ENCODE data around the gene SLC6A3. TPM values are rescaled to one million over a fixed set of nuclear protein-coding genes. Genes with fewer than 3 reads are reported as not detected.
A peak's percentile ranks its signal among the peaks of the same experiment; 100 is the strongest.

The SLC6A3 gene
- total RNA-seq, 1 experiment from 2014 or later: not detected

DNA sequence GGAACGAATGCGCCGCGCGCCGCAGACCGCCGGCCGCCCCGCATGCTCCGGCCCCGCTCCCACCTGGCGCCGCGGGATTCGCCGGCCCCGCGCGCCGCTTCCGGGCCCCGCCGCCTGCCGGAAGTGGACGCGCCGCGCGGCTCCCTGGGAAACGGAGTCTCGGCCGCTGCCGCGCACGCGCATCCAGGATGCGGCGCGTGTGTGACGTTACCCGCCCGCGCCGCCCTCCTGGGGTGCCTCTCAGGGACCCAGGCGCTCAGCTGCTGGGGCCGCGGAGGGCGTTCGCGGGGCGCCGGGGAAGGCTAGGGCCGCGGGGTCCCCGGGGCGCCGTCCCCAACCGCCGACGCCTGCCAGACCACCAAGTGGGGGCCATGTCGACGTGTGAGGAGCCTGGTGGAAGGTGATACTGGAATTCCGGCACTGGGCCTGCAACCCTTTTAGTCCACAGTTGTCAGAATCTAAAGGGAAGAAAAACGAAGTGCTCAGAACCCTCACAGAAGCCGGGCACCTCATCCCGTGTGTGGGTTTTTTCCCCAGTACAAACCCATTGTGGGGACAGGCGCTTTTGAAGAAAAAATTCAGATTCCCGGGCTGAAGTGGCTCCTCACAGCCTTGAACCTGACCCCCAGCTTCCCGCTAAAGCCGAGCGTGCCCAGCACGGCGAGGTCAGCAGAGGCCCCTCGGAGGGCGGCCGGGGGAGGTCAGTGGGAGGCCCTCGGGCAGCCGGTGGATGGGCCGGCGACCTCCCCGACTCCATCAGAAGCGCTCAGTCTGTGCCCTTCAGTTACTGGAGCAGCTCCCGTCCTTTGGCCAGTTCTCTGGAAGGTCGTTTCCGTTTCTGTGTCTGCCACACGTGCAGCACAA lies 100.0 kb downstream of the SLC6A3 start, which contains the start of gene CLPTM1L:
CLPTM1L (minus strand) TSS at position 125 of the 864 bp plus-strand sequence. CDS start 258 bp downstream, outside the sequence.
- Mint-ChIP-seq H3K27ac (ENCODE audit: unreplicated experiment) (peak within 1 kb of the TSS; percentile 66), H3K36me3 (ENCODE audit: insufficient read depth, unreplicated experiment) (peaks cover 56% of the 10 kb centered on the region), H3K4me1 (ENCODE audit: low read depth, unreplicated experiment) (peaks cover 16% of the 10 kb centered on the region), H3K27me3 (ENCODE audit: unreplicated experiment) (peaks cover 18% of the 10 kb centered on the region), H3K4me3 (ENCODE audit: low read depth, unreplicated experiment) (peak within 1 kb of the TSS; percentile 79), H3K9me3 (ENCODE audit: low read depth, unreplicated experiment) (no peaks in the 10 kb centered on the region)
- intact Hi-C loops (cut with micrococcal nuclease; ENCODE audit: unreplicated experiment): loop anchor here (10.0 kb wide), 1 partner anchor 300 kb away; no protein-coding TSS in a partner anchor
- TSS peak; percentile 61 for BruUV-seq (replicated peaks)
- CTCF ChIA-PET: no interaction called here
- DNase-seq: peak; percentile 90
- TF ChIP-seq, protein P1, sequence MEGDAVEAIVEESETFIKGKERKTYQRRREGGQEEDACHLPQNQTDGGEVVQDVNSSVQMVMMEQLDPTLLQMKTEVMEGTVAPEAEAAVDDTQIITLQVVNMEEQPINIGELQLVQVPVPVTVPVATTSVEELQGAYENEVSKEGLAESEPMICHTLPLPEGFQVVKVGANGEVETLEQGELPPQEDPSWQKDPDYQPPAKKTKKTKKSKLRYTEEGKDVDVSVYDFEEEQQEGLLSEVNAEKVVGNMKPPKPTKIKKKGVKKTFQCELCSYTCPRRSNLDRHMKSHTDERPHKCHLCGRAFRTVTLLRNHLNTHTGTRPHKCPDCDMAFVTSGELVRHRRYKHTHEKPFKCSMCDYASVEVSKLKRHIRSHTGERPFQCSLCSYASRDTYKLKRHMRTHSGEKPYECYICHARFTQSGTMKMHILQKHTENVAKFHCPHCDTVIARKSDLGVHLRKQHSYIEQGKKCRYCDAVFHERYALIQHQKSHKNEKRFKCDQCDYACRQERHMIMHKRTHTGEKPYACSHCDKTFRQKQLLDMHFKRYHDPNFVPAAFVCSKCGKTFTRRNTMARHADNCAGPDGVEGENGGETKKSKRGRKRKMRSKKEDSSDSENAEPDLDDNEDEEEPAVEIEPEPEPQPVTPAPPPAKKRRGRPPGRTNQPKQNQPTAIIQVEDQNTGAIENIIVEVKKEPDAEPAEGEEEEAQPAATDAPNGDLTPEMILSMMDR (IDR thresholded peaks at IDR 0.05; ENCODE audit: unreplicated experiment): no peak

DNA sequence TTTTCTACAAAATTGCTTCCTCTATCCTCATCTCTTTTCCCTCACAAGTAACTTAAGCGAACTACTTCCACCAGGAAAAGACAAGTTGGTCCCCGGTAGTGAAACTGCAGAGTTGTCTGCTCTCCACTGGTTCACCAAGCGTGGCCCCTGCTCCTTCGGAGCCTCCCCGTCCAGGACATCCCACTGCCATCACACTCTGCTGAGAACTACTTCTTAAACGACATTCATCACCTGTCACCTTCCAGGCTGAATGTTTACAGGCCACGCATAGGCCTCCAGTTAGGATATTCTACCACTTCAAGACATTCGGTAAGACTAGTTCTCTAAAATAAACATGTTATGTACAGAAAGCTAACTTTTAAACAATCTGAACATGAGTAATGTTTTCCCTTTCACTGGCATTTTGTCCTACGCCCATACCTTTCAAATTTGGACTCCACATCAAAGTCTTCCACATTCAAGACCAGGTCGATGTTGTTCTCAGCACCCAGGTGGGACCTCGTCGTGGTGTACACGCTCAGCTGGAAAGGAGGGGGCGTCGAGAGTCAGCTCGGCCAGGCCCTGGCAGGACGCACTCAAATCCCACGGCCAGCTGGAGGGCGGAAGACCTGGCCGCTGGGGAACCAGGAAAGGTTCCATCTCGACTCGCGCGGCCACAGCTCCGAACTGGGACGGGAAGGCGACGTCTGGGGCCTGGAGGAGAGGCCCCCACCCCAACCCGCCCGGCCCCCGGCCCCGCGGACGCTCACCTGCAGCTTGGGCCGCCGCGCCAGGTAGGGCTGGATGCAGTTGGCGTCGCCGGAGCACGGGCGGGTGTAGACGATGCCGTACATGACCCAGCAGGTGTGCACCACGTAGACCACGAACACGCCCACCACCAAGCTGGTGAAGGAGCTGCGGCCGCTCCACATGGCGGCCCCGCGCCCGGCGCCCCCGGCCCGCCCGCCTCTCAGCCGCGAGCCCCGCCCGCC lies 101.0 kb downstream of the SLC6A3 start:
- peak; percentile 11 for DNase-seq
- TF ChIP-seq, protein P1 (IDR thresholded peaks at IDR 0.05; ENCODE audit: unreplicated experiment): no peak
- H3K4me3 Mint-ChIP-seq (ENCODE audit: low read depth, unreplicated experiment): peak overlapping the region; percentile 79
- H3K27me3 Mint-ChIP-seq (ENCODE audit: unreplicated experiment): peaks cover 8% of the 10 kb centered on the region
- peak overlapping the region; percentile 66 for H3K27ac Mint-ChIP-seq (ENCODE audit: unreplicated experiment)
- TSS peak; percentile 77 for BruUV-seq (replicated peaks)
- intact Hi-C loops (cut with micrococcal nuclease; ENCODE audit: unreplicated experiment): loop anchor here (10.0 kb wide), 1 partner anchor 301 kb away; no protein-coding TSS in a partner anchor
- peaks cover 59% of the 10 kb centered on the region for H3K36me3 Mint-ChIP-seq (ENCODE audit: insufficient read depth, unreplicated experiment)
- CTCF ChIA-PET: interaction anchor here (0.7 kb wide), 1 partner anchor 299 kb away, joined by 3 read pairs; no protein-coding TSS in a partner anchor
- H3K4me1 Mint-ChIP-seq (ENCODE audit: low read depth, unreplicated experiment): peaks cover 16% of the 10 kb centered on the region
- H3K9me3 Mint-ChIP-seq (ENCODE audit: low read depth, unreplicated experiment): no peaks in the 10 kb centered on the region

DNA sequence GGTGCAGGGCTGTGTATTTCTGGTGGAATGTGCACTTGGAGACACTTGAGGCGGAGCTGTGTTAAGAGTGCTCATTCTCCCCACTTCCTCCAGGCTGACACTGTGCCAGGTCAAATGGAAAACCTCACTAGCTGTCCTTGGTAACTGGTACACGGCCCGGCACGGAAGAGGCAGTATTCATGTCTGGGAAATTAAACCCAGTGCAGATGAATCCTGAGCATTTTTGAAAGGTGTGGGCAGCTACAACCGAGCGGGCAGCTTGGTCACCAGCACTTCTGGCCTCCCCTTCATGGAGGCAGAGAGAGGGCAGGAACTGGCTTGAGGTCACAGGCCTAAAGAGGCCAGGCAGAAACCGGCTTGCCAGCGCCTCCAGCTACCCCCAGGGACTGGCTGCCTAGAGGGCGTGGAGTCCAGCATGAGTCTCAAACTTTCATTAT lies 101.9 kb downstream of the SLC6A3 start:
- Mint-ChIP-seq H3K36me3 (ENCODE audit: insufficient read depth, unreplicated experiment) (peaks cover 59% of the 10 kb centered on the region), H3K27me3 (ENCODE audit: unreplicated experiment) (no peaks in the 10 kb centered on the region), H3K4me3 (ENCODE audit: low read depth, unreplicated experiment) (peak overlapping the region; percentile 79), H3K27ac (ENCODE audit: unreplicated experiment) (no peak overlapping the region), H3K4me1 (ENCODE audit: low read depth, unreplicated experiment) (peaks cover 16% of the 10 kb centered on the region), H3K9me3 (ENCODE audit: low read depth, unreplicated experiment) (no peaks in the 10 kb centered on the region)
- intact Hi-C loops (cut with micrococcal nuclease; ENCODE audit: unreplicated experiment): loop anchor here (10.0 kb wide), 1 partner anchor 301 kb away; no protein-coding TSS in a partner anchor
- TF ChIP-seq, protein P1 (IDR thresholded peaks at IDR 0.05; ENCODE audit: unreplicated experiment): no peak
- no TSS peak for BruUV-seq (replicated peaks)
- CTCF ChIA-PET: no interaction called here
- DNase-seq: no peak

Other genes starting within 250 kb of the SLC6A3 start
- not detected in 2 replicates for gene SLC6A19, start 243.8 kb downstream of the SLC6A3 start, total RNA-seq (2022)
- gene SLC6A18, start 220.1 kb downstream of the SLC6A3 start, total RNA-seq (2022): not detected in 2 replicates
- gene TERT, start 150.4 kb downstream of the SLC6A3 start, total RNA-seq (2022): 2.1 and 2.3 TPM in 2 replicates
- 120 and 127 TPM in 2 replicates for gene CLPTM1L, start 100.3 kb downstream of the SLC6A3 start, total RNA-seq (2022)
- 42.3 and 43.8 TPM in 2 replicates for gene LPCAT1, start 78.5 kb upstream of the SLC6A3 start, total RNA-seq (2022)